Measurements from ENCODE around the gene NCOA3. TPM values are rescaled to one million over a fixed set of nuclear protein-coding genes. Genes with fewer than 3 reads are reported as not detected.
"Not testable (repeated sequence)": the region's sequence is repeated elsewhere in the genome, so short reads cannot be mapped to it uniquely, and the experiment has no call there.

The NCOA3 gene
- total RNA-seq, 1 donor from 2014 or later, result 24.6 TPM

GRCh38 chr20:47455133-47456040 lies 46.3 kb upstream of the NCOA3 start:
- H3K27ac Mint-ChIP-seq (ENCODE audit: unreplicated experiment), result no peak overlapping the region
- no peaks in the 10 kb centered on the region for H3K36me3 Mint-ChIP-seq (ENCODE audit: unreplicated experiment)
- peaks cover 2% of the 10 kb centered on the region for H3K27me3 Mint-ChIP-seq (ENCODE audit: unreplicated experiment)
- H3K4me3 Mint-ChIP-seq (ENCODE audit: unreplicated experiment), result no peak overlapping the region
- H3K4me1 Mint-ChIP-seq (ENCODE audit: low read depth, unreplicated experiment), result no peaks in the 10 kb centered on the region
- no peaks in the 10 kb centered on the region for H3K9me3 Mint-ChIP-seq (ENCODE audit: unreplicated experiment)
- no peak for TF ChIP-seq CTCF (IDR thresholded peaks at IDR 0.05; ENCODE audit: partially characterized antibody, unreplicated experiment)
- no peak for DNase-seq

GRCh38 chr20:47456041-47456537 lies 45.6 kb upstream of the NCOA3 start:
- no peak overlapping the region for H3K27ac Mint-ChIP-seq (ENCODE audit: unreplicated experiment)
- H3K36me3 Mint-ChIP-seq (ENCODE audit: unreplicated experiment), result no peaks in the 10 kb centered on the region
- no peaks in the 10 kb centered on the region for H3K4me1 Mint-ChIP-seq (ENCODE audit: low read depth, unreplicated experiment)
- peaks cover 2% of the 10 kb centered on the region for H3K27me3 Mint-ChIP-seq (ENCODE audit: unreplicated experiment)
- no peaks in the 10 kb centered on the region for H3K9me3 Mint-ChIP-seq (ENCODE audit: unreplicated experiment)
- H3K4me3 Mint-ChIP-seq (ENCODE audit: unreplicated experiment), result no peak overlapping the region
- no peak for DNase-seq
- TF ChIP-seq CTCF (IDR thresholded peaks at IDR 0.05; ENCODE audit: partially characterized antibody, unreplicated experiment), result no peak

- DNase-seq, result no peak
- peaks cover 2% of the 10 kb centered on the region for H3K27me3 Mint-ChIP-seq (ENCODE audit: unreplicated experiment)
- no peak overlapping the region for H3K4me3 Mint-ChIP-seq (ENCODE audit: unreplicated experiment)
- H3K27ac Mint-ChIP-seq (ENCODE audit: unreplicated experiment), result no peak overlapping the region
- TF ChIP-seq CTCF (IDR thresholded peaks at IDR 0.05; ENCODE audit: partially characterized antibody, unreplicated experiment), result no peak
- H3K9me3 Mint-ChIP-seq (ENCODE audit: unreplicated experiment), result no peaks in the 10 kb centered on the region
- no peaks in the 10 kb centered on the region for H3K36me3 Mint-ChIP-seq (ENCODE audit: unreplicated experiment)
- no peaks in the 10 kb centered on the region for H3K4me1 Mint-ChIP-seq (ENCODE audit: low read depth, unreplicated experiment)
Observed at GRCh38 chr20:47456952-47457724, 44.5 kb upstream of the NCOA3 start.

- not testable (repeated sequence) for H3K4me3 Mint-ChIP-seq (ENCODE audit: unreplicated experiment); H3K9me3 Mint-ChIP-seq (ENCODE audit: unreplicated experiment); DNase-seq; H3K4me1 Mint-ChIP-seq (ENCODE audit: low read depth, unreplicated experiment); H3K27ac Mint-ChIP-seq (ENCODE audit: unreplicated experiment); H3K36me3 Mint-ChIP-seq (ENCODE audit: unreplicated experiment); H3K27me3 Mint-ChIP-seq (ENCODE audit: unreplicated experiment)
Observed at GRCh38 chr20:47458280-47459050, 43.2 kb upstream of the NCOA3 start.

Measured in glutamatergic neuron (in vitro differentiated cells).